BJ (cell line): Measurements from ENCODE around the gene PLPP3. TPM values are rescaled to one million over a fixed set of nuclear protein-coding genes. Genes with fewer than 3 reads are reported as not detected.

Source experiments
- CTCF ChIA-PET: fragments of 350-600 bp; formaldehyde crosslinking; extraction: SDS; loops from one replicate; lab custom pipeline; 2021; ENCODE audit warnings: antibody characterized with exemption, inconsistent platforms; lab: Yijun Ruan, JAX
- POLR2A ChIA-PET: fragments of 300-600 bp; sonication (Branson Sonifier 250); formaldehyde crosslinking; extraction: SDS; loops from one replicate; lab custom pipeline; 2021; ENCODE audit warnings: antibody characterized with exemption; lab: Charles Lee
- DNase-seq: peaks from one replicate; pipeline ENCODE4 v3.0.0-alpha.2; 2011; ENCODE audit warnings: low read depth
- H3K27me3 ChIP-seq: 2 replicates; pipeline ENCODE4 v1.6.0; 2011; ENCODE audit warnings: low read length; ENCODE audit not compliant: control insufficient read depth, insufficient read depth
- H3K36me3 ChIP-seq: 2 replicates; pipeline ENCODE4 v1.5.1; 2011; ENCODE audit warnings: low read length; ENCODE audit not compliant: control insufficient read depth, insufficient read depth
- H3K4me3 ChIP-seq: 2 replicates; pipeline ENCODE4 v1.5.1; 2011; ENCODE audit warnings: low read depth, mild to moderate bottlenecking, control low read depth, low read length
- polyA plus RNA-seq: library from polyadenylated mRNA; depleted of rRNA; stranded (reverse); fragments of >200 nt; gene quantifications from 2 replicates; pipeline ENCODE4 v1.2.3, GENCODE V29; 2011
- TF ChIP-seq, protein P1 (sequence below): IDR thresholded peaks from 2 replicates; pipeline ENCODE4 v1.5.1; 2011; ENCODE audit warnings: low read depth, mild to moderate bottlenecking, control low read depth, inconsistent platforms, low read length, moderate library complexity; ENCODE audit not compliant: insufficient read depth

The PLPP3 gene
- polyA plus RNA-seq, 1 experiment = 55.4 TPM

DNA sequence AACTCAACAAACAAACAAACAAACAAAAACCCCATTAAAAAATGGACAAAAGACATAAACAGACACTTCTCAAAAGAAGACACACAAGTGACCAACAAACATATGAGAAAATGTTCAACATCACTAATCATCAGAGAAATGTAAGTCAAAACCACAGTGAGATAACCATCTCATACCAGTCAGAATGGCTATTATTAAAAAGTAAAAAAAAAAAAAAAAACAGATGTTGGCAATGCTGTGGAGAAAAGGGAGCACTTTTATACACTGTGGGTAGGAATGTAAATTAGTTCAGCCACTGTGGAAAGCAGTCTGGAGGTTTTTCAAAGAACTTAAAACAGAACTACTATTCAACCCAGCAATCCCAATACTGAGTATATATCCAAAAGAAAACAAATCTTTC is 94.7 kb downstream of the PLPP3 start:
- CTCF ChIA-PET = no interaction called here
- Histone ChIP-seq H3K27me3 (no peaks in the 10 kb centered on the region), H3K36me3 (no peaks in the 10 kb centered on the region), H3K4me3 (no peak overlapping the region)
- TF ChIP-seq, protein P1, sequence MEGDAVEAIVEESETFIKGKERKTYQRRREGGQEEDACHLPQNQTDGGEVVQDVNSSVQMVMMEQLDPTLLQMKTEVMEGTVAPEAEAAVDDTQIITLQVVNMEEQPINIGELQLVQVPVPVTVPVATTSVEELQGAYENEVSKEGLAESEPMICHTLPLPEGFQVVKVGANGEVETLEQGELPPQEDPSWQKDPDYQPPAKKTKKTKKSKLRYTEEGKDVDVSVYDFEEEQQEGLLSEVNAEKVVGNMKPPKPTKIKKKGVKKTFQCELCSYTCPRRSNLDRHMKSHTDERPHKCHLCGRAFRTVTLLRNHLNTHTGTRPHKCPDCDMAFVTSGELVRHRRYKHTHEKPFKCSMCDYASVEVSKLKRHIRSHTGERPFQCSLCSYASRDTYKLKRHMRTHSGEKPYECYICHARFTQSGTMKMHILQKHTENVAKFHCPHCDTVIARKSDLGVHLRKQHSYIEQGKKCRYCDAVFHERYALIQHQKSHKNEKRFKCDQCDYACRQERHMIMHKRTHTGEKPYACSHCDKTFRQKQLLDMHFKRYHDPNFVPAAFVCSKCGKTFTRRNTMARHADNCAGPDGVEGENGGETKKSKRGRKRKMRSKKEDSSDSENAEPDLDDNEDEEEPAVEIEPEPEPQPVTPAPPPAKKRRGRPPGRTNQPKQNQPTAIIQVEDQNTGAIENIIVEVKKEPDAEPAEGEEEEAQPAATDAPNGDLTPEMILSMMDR = no peak
- POLR2A ChIA-PET = no interaction called here
- peak; percentile 11 for DNase-seq

DNA sequence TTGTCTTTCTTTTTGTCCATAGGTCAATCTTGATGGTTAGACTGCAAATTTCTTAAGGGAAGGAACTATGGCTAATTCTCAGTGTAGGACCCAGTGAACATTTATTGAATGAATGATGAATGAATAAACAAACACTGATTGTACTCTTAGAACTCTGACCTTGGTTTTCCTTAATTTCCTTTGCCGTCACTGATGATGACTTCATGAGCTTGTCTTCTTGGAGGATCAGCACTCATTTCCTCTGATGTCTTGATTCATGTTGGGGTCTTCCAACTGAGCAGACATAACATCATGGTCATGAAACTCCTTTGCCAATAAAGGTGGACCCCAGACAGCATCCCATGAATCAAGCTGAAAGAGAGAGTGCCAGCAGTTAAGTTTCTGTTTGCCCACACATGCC is 96.3 kb downstream of the PLPP3 start:
- no peak overlapping the region for H3K4me3 ChIP-seq
- ChIA-PET POLR2A (interaction anchor here (0.7 kb wide), 1 partner anchor 9 kb away, joined by 3 read pairs; no protein-coding TSS in a partner anchor), CTCF (no interaction called here)
- no peaks in the 10 kb centered on the region for H3K27me3 ChIP-seq
- no peak for DNase-seq
- no peaks in the 10 kb centered on the region; the same call in 1 of the 2 replicates for H3K36me3 ChIP-seq
- TF ChIP-seq, protein P1 = no peak

DNA sequence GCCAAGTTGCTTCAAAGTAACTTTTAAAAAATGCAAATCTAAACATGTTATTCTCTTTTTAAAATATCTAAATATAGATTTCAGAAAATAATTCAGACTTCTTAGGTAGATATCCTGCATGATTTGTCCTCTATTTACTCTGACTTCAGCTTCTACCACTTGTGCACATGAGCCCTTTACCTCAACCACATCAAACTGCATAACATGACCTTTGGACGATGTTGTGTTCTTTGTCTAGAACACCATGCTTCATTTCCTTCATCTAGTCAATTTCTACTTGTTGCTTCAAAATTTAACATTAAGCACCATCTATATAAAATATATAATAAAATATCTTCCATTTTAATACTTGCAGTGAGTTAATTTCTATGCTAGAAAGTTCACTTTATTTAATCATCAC is 96.9 kb downstream of the PLPP3 start:
- Histone ChIP-seq H3K4me3 (no peak overlapping the region), H3K36me3 (no peaks in the 10 kb centered on the region; the same call in 1 of the 2 replicates), H3K27me3 (no peaks in the 10 kb centered on the region)
- ChIA-PET POLR2A (interaction anchor here (0.6 kb wide), 1 partner anchor 1647 kb away, joined by 3 read pairs; no protein-coding TSS in a partner anchor), CTCF (no interaction called here)
- DNase-seq = no peak
- TF ChIP-seq, protein P1 = no peak

DNA sequence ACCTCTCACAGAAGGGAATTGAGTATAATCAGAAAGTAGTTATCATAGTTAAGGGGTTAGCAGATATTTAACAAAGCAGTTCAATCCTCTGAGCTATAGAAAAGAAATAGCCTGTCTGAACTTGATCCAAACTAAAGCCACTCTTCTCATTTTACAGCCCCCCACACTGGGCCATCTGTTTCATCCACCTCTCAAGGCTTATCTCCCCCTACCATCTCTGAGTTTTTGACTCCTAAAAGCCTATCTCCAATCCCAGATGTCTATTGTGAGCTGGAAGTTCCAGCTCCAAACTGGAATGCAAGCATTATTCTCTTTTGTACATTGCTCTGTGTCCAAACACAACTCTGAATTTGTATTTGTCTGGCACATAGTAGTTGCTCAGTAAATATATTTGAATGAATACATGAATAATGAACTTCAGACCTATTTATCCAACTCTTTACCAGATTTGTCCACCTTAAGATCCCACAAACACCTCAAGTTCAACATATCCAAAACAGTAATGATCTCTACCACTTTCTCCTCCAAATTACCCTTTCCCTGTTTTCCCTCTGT is 98.1 kb downstream of the PLPP3 start:
- Histone ChIP-seq H3K36me3 (no peaks in the 10 kb centered on the region; the same call in 1 of the 2 replicates), H3K27me3 (no peaks in the 10 kb centered on the region), H3K4me3 (no peak overlapping the region)
- ChIA-PET CTCF (interaction anchor here (0.9 kb wide), 1 partner anchor 11 kb away, joined by 3 read pairs; no protein-coding TSS in a partner anchor), POLR2A (interaction anchor here (0.6 kb wide), 1 partner anchor 228 kb away, joined by 3 read pairs; no protein-coding TSS in a partner anchor)
- no peak for DNase-seq
- TF ChIP-seq, protein P1 = no peak

DNA sequence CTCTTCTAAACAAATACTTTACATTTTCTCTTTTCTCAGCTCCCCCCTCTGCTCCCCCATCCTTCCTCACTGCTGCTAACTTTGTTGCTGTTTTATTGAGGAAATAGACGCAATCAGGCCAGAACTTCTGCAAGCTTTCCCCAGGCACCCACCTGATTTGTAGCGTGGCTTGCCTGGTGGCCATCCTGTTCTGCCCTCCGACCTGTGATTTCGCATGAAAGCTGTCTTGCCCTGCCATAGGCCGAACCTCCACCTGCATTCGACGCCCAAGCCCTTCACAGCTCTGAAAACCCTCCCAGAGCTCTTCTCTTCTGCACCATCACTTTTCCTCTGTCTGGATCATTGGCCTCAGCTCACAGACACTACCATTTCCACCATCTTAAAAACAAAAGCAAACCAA is 100.6 kb downstream of the PLPP3 start:
- Histone ChIP-seq H3K27me3 (no peaks in the 10 kb centered on the region), H3K4me3 (no peak overlapping the region), H3K36me3 (no peaks in the 10 kb centered on the region; the same call in 1 of the 2 replicates)
- ChIA-PET POLR2A (no interaction called here), CTCF (interaction anchor here (1.4 kb wide), 1 partner anchor 16 kb away, joined by 5 read pairs; no protein-coding TSS in a partner anchor)
- no peak for DNase-seq
- TF ChIP-seq, protein P1 = no peak
